Raji (cell line): ENCODE results near the gene KCNQ4.

ENCODE experiments used
- POLR2A ChIP-seq: IDR thresholded peaks from 2 replicates; pipeline ENCODE4 v1.6.1; 2011; ENCODE audit warnings: low read depth, low read length, control low read depth; ENCODE audit not compliant: insufficient read depth

Gene KCNQ4

GRCh38 chr1:40748841-40749718 is 34.5 kb upstream of the KCNQ4 start:
- no peak for TF ChIP-seq POLR2A

- no peak for TF ChIP-seq POLR2A
Observed at GRCh38 chr1:40749817-40750216, 33.8 kb upstream of the KCNQ4 start.

- TF ChIP-seq POLR2A, result no peak
Observed at GRCh38 chr1:40750451-40750908, 33.1 kb upstream of the KCNQ4 start.

- TF ChIP-seq POLR2A, result no peak
Observed at GRCh38 chr1:40751802-40752201, 31.8 kb upstream of the KCNQ4 start.

- no peak for TF ChIP-seq POLR2A
Observed at GRCh38 chr1:40753142-40753882, 30.3 kb upstream of the KCNQ4 start.

- TF ChIP-seq POLR2A, result no peak
Observed at GRCh38 chr1:40754201-40754600, 29.4 kb upstream of the KCNQ4 start.

- TF ChIP-seq POLR2A, result no peak
Observed at GRCh38 chr1:40755067-40755466, 28.5 kb upstream of the KCNQ4 start.

GRCh38 chr1:40756523-40756922 is 27.1 kb upstream of the KCNQ4 start:
- no peak for TF ChIP-seq POLR2A

- TF ChIP-seq POLR2A, result no peak
Observed at GRCh38 chr1:40757084-40757483, 26.5 kb upstream of the KCNQ4 start.

- no peak for TF ChIP-seq POLR2A
Observed at GRCh38 chr1:40758004-40758403, 25.6 kb upstream of the KCNQ4 start.

GRCh38 chr1:40758578-40759343 is 24.8 kb upstream of the KCNQ4 start:
- TF ChIP-seq POLR2A, result no peak

GRCh38 chr1:40760984-40761383 is 22.6 kb upstream of the KCNQ4 start:
- no peak for TF ChIP-seq POLR2A

- no peak for TF ChIP-seq POLR2A
Observed at GRCh38 chr1:40762144-40762923, 21.3 kb upstream of the KCNQ4 start.

GRCh38 chr1:40763742-40764532 is 19.6 kb upstream of the KCNQ4 start:
- TF ChIP-seq POLR2A, result no peak

- TF ChIP-seq POLR2A, result no peak
Observed at GRCh38 chr1:40764981-40765380, 18.6 kb upstream of the KCNQ4 start.
